Activated naive CD4-positive, alpha-beta T cell treated with Interleukin-2 at 50 U/mL for 16 hours (primary cell): Measurements from ENCODE around the gene FOXO3.
A peak's percentile ranks its signal among the peaks of the same experiment; 100 is the strongest.

Experiments used
- DNase-seq: peaks from one replicate; pipeline ENCODE4 v3.0.0-alpha.2; 2020

Gene FOXO3

DNA sequence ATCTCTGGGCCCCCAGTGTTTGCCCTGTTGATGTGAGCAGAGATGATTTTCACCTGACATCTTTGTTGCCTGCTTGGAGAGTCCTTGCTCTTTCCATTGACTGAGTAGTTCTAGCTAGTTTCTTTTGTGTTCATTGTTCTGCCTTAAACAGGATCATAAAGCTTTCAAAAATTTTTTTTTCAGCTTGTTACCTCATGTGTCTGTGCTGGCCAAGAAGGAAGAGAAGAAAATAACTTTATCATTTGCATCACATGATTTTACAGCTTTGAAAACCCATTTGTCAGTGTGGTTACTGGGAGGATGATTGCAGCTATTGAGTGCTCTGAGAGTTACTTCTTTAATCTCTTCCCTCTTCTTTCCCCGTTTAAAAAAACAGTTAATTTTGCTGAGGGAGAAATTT is 16.0 kb downstream of the FOXO3 start:
- DNase-seq = no peak

DNA sequence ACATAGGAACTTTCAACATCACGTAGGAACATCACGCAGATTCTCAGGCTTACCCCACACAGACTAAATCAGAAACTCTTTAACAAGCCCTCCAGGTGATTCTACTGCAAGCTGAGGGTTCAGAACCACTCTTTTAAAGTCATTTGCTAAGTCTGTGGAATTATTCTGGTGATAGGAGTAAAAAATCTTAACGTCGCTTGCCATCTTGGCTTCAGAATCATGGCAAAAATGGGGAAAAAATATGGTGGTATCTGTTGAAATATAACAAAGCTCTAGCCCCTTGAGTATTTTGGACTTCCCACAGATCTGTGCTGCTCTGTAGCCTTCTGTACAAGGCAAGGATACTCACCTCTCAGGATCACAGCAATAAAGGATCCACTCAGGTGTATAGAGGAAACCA is 17.4 kb downstream of the FOXO3 start:
- DNase-seq = no peak

- DNase-seq = no peak
Observed at GRCh38 chr6:108578595-108579327, 18.0 kb downstream of the FOXO3 start.

- DNase-seq = no peak
Observed at GRCh38 chr6:108579328-108579721, 18.6 kb downstream of the FOXO3 start.

DNA sequence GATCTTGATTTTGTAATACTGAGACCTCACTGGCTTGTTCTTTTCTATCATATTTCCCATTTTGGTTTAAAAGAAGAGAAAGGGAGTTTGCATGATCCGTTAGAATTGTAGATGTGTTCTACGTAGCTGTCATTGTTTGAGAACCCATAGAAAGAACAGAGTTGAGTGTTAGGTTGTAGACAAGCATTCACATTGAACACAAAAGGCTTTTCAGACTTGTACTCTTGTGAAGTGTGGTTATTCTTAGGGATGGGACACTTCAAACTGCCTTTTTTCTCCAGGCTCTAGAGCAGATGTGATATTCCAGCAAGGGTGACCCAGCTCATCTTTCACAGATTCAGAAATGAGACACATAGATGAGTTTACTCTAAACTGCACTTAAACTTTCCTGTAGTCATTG is 19.9 kb downstream of the FOXO3 start:
- DNase-seq = no peak

GRCh38 chr6:108581237-108581931 is 20.7 kb downstream of the FOXO3 start:
- no peak for DNase-seq

GRCh38 chr6:108581932-108582475 is 21.3 kb downstream of the FOXO3 start:
- no peak for DNase-seq

DNA sequence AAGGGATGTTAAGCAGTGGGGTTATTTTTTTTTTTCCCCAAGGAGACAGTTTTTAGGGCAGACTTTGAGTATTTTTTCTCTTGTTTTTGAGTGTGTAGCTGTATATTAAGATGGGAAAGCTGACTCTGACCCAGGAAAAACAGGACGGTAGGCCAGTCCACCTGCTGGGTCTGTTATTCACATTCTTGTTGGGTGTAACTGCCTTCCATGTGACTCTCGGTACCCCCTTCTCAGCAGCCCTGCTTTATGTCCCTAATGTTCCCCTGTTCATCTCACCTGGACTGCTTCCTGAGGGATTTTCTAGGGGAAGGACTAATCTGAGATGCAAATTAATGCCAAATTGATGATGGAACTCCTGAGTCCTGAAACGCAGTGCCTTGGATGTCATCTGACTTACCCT is 21.9 kb downstream of the FOXO3 start:
- DNase-seq = no peak

GRCh38 chr6:108584323-108584722 is 23.6 kb downstream of the FOXO3 start:
- no peak for DNase-seq

GRCh38 chr6:108585359-108585758 is 24.6 kb downstream of the FOXO3 start:
- DNase-seq = no peak

- DNase-seq = no peak
Observed at GRCh38 chr6:108585921-108586536, 25.3 kb downstream of the FOXO3 start.

GRCh38 chr6:108587258-108588059 is 26.7 kb downstream of the FOXO3 start:
- no peak for DNase-seq

DNA sequence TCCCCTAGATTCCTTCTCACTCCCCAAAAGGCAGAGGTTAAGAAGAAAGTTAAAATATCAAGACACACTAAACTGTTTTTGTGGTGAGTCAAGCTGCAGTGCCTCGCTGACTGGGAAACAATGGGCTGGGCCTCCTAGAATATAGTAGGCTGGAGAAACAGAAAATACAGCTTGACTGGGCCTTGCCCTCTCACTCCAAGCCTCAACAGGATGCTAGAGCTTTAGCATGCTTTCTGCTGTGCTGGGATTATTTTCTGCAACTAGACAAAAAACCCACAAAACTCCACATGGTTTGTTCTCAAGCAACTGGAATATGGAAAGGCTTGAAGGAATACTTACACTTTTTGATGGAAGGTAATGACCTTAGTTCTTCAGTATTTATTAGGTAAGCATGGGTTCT is 27.9 kb downstream of the FOXO3 start:
- DNase-seq = no peak

GRCh38 chr6:108589244-108589791 is 28.6 kb downstream of the FOXO3 start:
- DNase-seq = no peak

- DNase-seq = no peak
Observed at GRCh38 chr6:108591040-108591816, 30.5 kb downstream of the FOXO3 start.

GRCh38 chr6:108592371-108593337 is 31.9 kb downstream of the FOXO3 start:
- peak; percentile 42 for DNase-seq

GRCh38 chr6:108594151-108594550 is 33.4 kb downstream of the FOXO3 start:
- DNase-seq = no peak

DNA sequence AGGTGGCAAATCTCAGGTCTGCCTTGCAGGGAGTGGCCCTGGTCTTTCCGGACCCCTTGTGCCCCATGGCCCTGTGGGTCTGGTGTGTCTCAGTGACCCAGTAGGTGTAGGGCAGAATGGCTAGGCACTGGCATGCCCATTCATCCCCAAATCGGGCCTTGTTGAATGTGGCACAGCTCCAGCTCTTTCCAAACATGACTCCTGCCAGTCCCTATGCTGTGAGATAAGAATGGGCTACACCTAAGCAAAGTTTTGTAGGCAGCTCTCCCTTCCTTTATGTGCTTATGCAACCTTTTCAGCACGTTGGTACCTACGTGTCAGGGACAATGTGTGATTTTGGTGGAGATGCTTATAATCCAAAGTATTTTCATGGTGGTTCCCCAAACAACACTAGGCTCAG is 33.9 kb downstream of the FOXO3 start:
- no peak for DNase-seq

GRCh38 chr6:108596956-108597355 is 36.2 kb downstream of the FOXO3 start:
- DNase-seq = no peak

GRCh38 chr6:108597572-108598304 is 37.0 kb downstream of the FOXO3 start:
- DNase-seq = no peak
